ENCODE measurements around the gene MAB21L4. TPM values are rescaled to one million over a fixed set of nuclear protein-coding genes. Genes with fewer than 3 reads are reported as not detected.

MAB21L4 gene
- total RNA-seq, 2 experiments from 2014 or later: not detected

DNA sequence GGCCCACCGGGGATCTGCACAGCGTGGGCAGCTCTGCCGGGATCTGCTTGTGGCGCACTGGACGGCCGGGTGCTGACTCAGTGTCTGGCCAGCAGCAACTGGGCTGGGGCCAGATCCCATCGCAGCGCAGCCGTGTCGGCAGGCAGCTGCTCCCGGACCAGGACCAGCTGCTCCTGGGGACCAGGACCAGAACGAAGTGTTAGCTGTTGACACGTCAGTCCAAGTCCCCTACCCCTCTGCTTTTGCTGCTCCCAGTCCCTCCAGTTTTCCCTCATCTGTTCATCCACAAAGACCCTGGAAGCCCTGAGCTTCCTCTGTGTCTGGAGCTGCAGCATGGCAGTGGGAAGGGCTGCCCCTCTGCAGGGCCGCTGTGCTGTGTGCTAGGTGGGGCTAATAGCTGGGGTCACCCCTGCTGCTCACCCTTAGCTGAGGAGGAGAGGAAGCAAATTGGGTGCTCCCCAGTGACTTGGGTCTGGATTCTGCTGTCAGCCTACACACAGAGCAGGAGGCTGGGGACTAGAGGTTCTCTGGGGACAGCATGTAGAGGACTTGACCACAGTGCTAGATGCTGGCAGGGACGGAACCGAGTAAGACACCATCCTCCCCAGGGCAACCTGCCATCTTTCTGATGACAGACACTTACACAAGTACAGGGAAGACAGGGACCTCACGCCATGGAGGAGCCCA is 59.0 kb downstream of the MAB21L4 start:
- Mint-ChIP-seq H3K27me3 (peaks cover 5% of the 10 kb centered on the region), H3K36me3 (ENCODE audit: low read depth) (no peaks in the 10 kb centered on the region), H3K4me1 (peaks cover under 1% of the 10 kb centered on the region), H3K27ac (no peak overlapping the region), H3K4me3 (no peak overlapping the region), H3K9me3 (no peaks in the 10 kb centered on the region)
- DNase-seq: no peak
- ChIA-PET POLR2A (no interaction called here), CTCF (no interaction called here)

Other genes starting within 250 kb of the MAB21L4 start
- not detected for gene AQP12B, start 213.3 kb downstream of the MAB21L4 start, total RNA-seq
- not detected for gene AQP12A, start 204.3 kb downstream of the MAB21L4 start, total RNA-seq
- under 1 TPM; 0.37 to 0.40 TPM for gene KIF1A, start 75.9 kb downstream of the MAB21L4 start, total RNA-seq
- gene AGXT, start 27.3 kb downstream of the MAB21L4 start, total RNA-seq: not detected
- gene CROCC2, start 10.2 kb upstream of the MAB21L4 start, total RNA-seq: not detected
- 1 to 10 TPM; 6.1 to 8.6 TPM for gene SNED1, start 102.5 kb upstream of the MAB21L4 start, total RNA-seq
- 10 to 100 TPM; 38.0 to 41.0 TPM for gene MTERF4, start 206.1 kb upstream of the MAB21L4 start, total RNA-seq